T-cell (primary cell): Measurements from ENCODE around the gene SPHK2. TPM values are rescaled to one million over a fixed set of nuclear protein-coding genes. Genes with fewer than 3 reads are reported as not detected.

Experiments
- ATAC-seq, 4 experiments: fragments of 200-7000 bp in 3 of 4; fragments of 150-1000 bp in 1 of 4; cut with Tn5 transposase; replicated peaks in 1 of 4; 1 replicate in 3 of 4; 2 replicates in 1 of 4; pipeline ENCODE4 v1.10.0; 2021; ENCODE audit warnings: moderate library complexity in 3 of 4, mild to moderate bottlenecking in 2 of 4, moderate number of reproducible peaks in 1 of 4
- CTCF ChIA-PET, 2 donors: fragments of 300-600 bp; sonication (Branson Sonifier 250); formaldehyde crosslinking; loops; one replicate each; lab custom pipeline; 2022; ENCODE audit warnings: antibody characterized with exemption in 2 of 2; lab: Charles Lee
- POLR2A ChIA-PET, 2 donors: fragments of 300-600 bp; sonication (Branson Sonifier 250); formaldehyde crosslinking; loops; one replicate each; lab custom pipeline; 2022; ENCODE audit warnings: antibody characterized with exemption in 2 of 2; lab: Charles Lee
- DNase-seq, 35 experiments: peaks; one replicate each; pipeline versions ENCODE4 v3.0.0 to v3.0.0-alpha.2; 2013 to 2023
- H3K27ac ChIP-seq: one replicate; pipeline ENCODE4 v1.5.1; 2013; ENCODE audit warnings: low read length
- H3K27me3 ChIP-seq, 2 experiments: replicated peaks in 1 of 2; 1 replicate in 1 of 2; 2 replicates in 1 of 2; pipeline versions ENCODE4 v1.6.1 to v1.7.0; 2013; ENCODE audit warnings: low read length in 1 of 2, mixed read lengths in 1 of 2; ENCODE audit not compliant: control insufficient read depth in 2 of 2, insufficient read depth in 2 of 2; ENCODE audit errors: extremely low read depth in 1 of 2
- H3K36me3 ChIP-seq, 2 donors: 1 replicate in 1 of 2; 2 replicates in 1 of 2; pipeline versions ENCODE4 v1.6.1 to v1.7.0; 2013; ENCODE audit warnings: low read length in 1 of 2; ENCODE audit not compliant: control insufficient read depth in 2 of 2, insufficient read depth in 1 of 2; ENCODE audit errors: extremely low read depth in 1 of 2
- H3K4me1 ChIP-seq, 2 experiments: 1 replicate in 1 of 2; 2 replicates in 1 of 2; pipeline versions ENCODE4 v1.6.1 to v1.7.0; 2013; ENCODE audit warnings: low read length in 2 of 2, mixed read lengths in 1 of 2; ENCODE audit not compliant: insufficient read depth in 2 of 2, control insufficient read depth in 1 of 2; ENCODE audit errors: extremely low read depth in 1 of 2
- H3K4me3 ChIP-seq, 2 donors: 1 replicate in 1 of 2; 2 replicates in 1 of 2; pipeline versions ENCODE4 v1.5.1 to v1.7.0; 2013; ENCODE audit warnings: mild to moderate bottlenecking in 2 of 2, low read length in 1 of 2, moderate library complexity in 1 of 2; ENCODE audit not compliant: control insufficient read depth in 1 of 2; ENCODE audit errors: extremely low read depth in 1 of 2
- H3K9me3 ChIP-seq: 2 replicates; pipeline ENCODE4 v1.7.0; 2013
- H3K27ac Mint-ChIP-seq, 2 donors: one replicate each; pipeline ENCODE4 v1.8.0; 2020 to 2021; ENCODE audit warnings: mild to moderate bottlenecking in 2 of 2, mixed read lengths in 2 of 2
- H3K27me3 Mint-ChIP-seq, 2 donors: one replicate each; pipeline ENCODE4 v1.8.0; 2021 to 2022; ENCODE audit warnings: mixed read lengths in 2 of 2
- H3K36me3 Mint-ChIP-seq: one replicate; pipeline ENCODE4 v1.8.0; 2021; ENCODE audit warnings: mixed read lengths
- H3K4me1 Mint-ChIP-seq, 3 donors: one replicate each; pipeline ENCODE4 v1.8.0; 2020 to 2022; ENCODE audit warnings: mixed read lengths in 3 of 3, mild to moderate bottlenecking in 1 of 3
- H3K4me3 Mint-ChIP-seq, 3 donors: one replicate each; pipeline ENCODE4 v1.8.0; 2020 to 2022; ENCODE audit warnings: mild to moderate bottlenecking in 3 of 3, mixed read lengths in 3 of 3, moderate library complexity in 3 of 3
- H3K9me3 Mint-ChIP-seq, 3 donors: one replicate each; pipeline ENCODE4 v1.8.0; 2020 to 2022; ENCODE audit warnings: mixed read lengths in 3 of 3
- WGBS: methylation state at CpG from one replicate; pipeline ENCODE4 v1.1.5; 2013; ENCODE audit warnings: missing lambda C conversion rate; ENCODE audit not compliant: insufficient coverage; 5-methylcytosine and 5-hydroxymethylcytosine counted together
- total RNA-seq, 35 experiments: library from RNA in 6 of 35; stranded (reverse) in 6 of 35; fragments of 120-200 nt in 1 of 35; gene quantifications; one replicate each; pipeline versions ENCODE4 v1.2.1 to v1.2.4 and lab custom pipeline; 2013 to 2026

The SPHK2 gene
- total RNA-seq, 5 donors from 2014 or later (not counting 1 experiment from before 2014, with no cell fraction given), result 18.0 to 37.0 (median 31.8) TPM

- no peaks in the 10 kb centered on the region for H3K9me3 Mint-ChIP-seq
- 97% methylated on average over 20 of the region's 30 CpGs for WGBS
- DNase-seq, result no peak
- no peak overlapping the region for H3K27ac Mint-ChIP-seq
- H3K4me1 ChIP-seq, result peaks cover 13 to 55% of the 10 kb centered on the region in 2 experiments
- no peak overlapping the region for H3K4me3 ChIP-seq
- no peak overlapping the region for H3K27ac ChIP-seq
- H3K36me3 Mint-ChIP-seq, result peaks cover 21% of the 10 kb centered on the region
- no peak for ATAC-seq
- ChIA-PET CTCF (interaction anchor here in 1 of 2 donors (0.6 to 0.7 kb wide), 2 partner anchors 51 to 136 kb away, joined by 4 read pairs; no protein-coding TSS in a partner anchor), POLR2A (no interaction called here)
- H3K4me1 Mint-ChIP-seq, result peaks cover 30 to 48% (median 48%) of the 10 kb centered on the region in 3 donors
- H3K27me3 ChIP-seq, result no peaks in the 10 kb centered on the region
- no peaks in the 10 kb centered on the region for H3K9me3 ChIP-seq
- H3K27me3 Mint-ChIP-seq, result no peaks in the 10 kb centered on the region
- H3K4me3 Mint-ChIP-seq, result no peak overlapping the region
- H3K36me3 ChIP-seq, result peaks cover 19 to 21% of the 10 kb centered on the region in 2 donors
Observed at GRCh38 chr19:48625891-48626327, 6.6 kb downstream of the SPHK2 start.

- DNase-seq (peak in 1 of 35 experiments; percentile 36), ATAC-seq (peak in 2 of 4 experiments; percentile 12 to 42)
- peak overlapping the region; percentile 55 to 65 for H3K27ac Mint-ChIP-seq
- H3K27me3 Mint-ChIP-seq, result no peaks in the 10 kb centered on the region
- POLR2A ChIA-PET, result no interaction called here
- no peaks in the 10 kb centered on the region for H3K27me3 ChIP-seq
- H3K27ac ChIP-seq, result no peak overlapping the region
- H3K36me3 ChIP-seq, result peaks cover 26 to 32% of the 10 kb centered on the region in 2 donors
- WGBS, result no CpG with 5 or more reads among the region's 6 CpGs
- H3K9me3 Mint-ChIP-seq, result no peaks in the 10 kb centered on the region
- no peak overlapping the region for H3K4me3 Mint-ChIP-seq
- peaks cover 32 to 50% (median 46%) of the 10 kb centered on the region in 3 donors for H3K4me1 Mint-ChIP-seq
- H3K4me1 ChIP-seq, result peaks cover 17 to 62% of the 10 kb centered on the region in 2 experiments
- peaks cover 15% of the 10 kb centered on the region for H3K36me3 Mint-ChIP-seq
- H3K9me3 ChIP-seq, result no peaks in the 10 kb centered on the region
- CTCF ChIA-PET, result interaction anchor here in 1 of 2 donors (0.5 kb wide), 1 partner anchor 299 kb away, joined by 7 read pairs; no protein-coding TSS in a partner anchor
- H3K4me3 ChIP-seq, result no peak overlapping the region
Observed at GRCh38 chr19:48627201-48627864, 8.0 kb downstream of the SPHK2 start.

- ChIA-PET POLR2A (no interaction called here), CTCF (no interaction called here)
- no peaks in the 10 kb centered on the region for H3K9me3 ChIP-seq
- H3K27me3 ChIP-seq, result no peaks in the 10 kb centered on the region
- Mint-ChIP-seq H3K27ac (no peak overlapping the region), H3K9me3 (no peaks in the 10 kb centered on the region), H3K27me3 (no peaks in the 10 kb centered on the region), H3K4me1 (peaks cover 36 to 52% (median 49%) of the 10 kb centered on the region in 3 donors), H3K36me3 (peaks cover 16% of the 10 kb centered on the region), H3K4me3 (no peak overlapping the region)
- 91% methylated on average over 8 of the region's 17 CpGs for WGBS
- no peak for DNase-seq
- no peak overlapping the region for H3K27ac ChIP-seq
- peaks cover 17 to 62% of the 10 kb centered on the region in 2 experiments for H3K4me1 ChIP-seq
- peaks cover 26 to 37% of the 10 kb centered on the region in 2 donors for H3K36me3 ChIP-seq
- H3K4me3 ChIP-seq, result no peak overlapping the region
- ATAC-seq, result no peak
Observed at GRCh38 chr19:48627865-48628314, 8.6 kb downstream of the SPHK2 start.

- peaks cover 26 to 45% of the 10 kb centered on the region in 2 donors for H3K36me3 ChIP-seq
Observed at GRCh38 chr19:48628486-48629296, 9.4 kb downstream of the SPHK2 start.

GRCh38 chr19:48629297-48629598 lies 9.9 kb downstream of the SPHK2 start:
- peaks cover 34 to 51% (median 50%) of the 10 kb centered on the region in 3 donors for H3K4me1 Mint-ChIP-seq
- ChIA-PET POLR2A (no interaction called here), CTCF (no interaction called here)
- H3K27me3 Mint-ChIP-seq, result no peaks in the 10 kb centered on the region
- ATAC-seq (no peak), DNase-seq (no peak)
- Histone ChIP-seq H3K9me3 (no peaks in the 10 kb centered on the region), H3K27ac (no peak overlapping the region), H3K27me3 (no peaks in the 10 kb centered on the region), H3K4me1 (peaks cover 19 to 63% of the 10 kb centered on the region in 2 experiments), H3K36me3 (peaks cover 26 to 45% of the 10 kb centered on the region in 2 donors), H3K4me3 (no peak overlapping the region)
- H3K27ac Mint-ChIP-seq, result no peak overlapping the region
- peaks cover 10% of the 10 kb centered on the region for H3K36me3 Mint-ChIP-seq
- H3K4me3 Mint-ChIP-seq, result no peak overlapping the region
- WGBS, result 98% methylated on average over 16 of the region's 22 CpGs
- H3K9me3 Mint-ChIP-seq, result no peaks in the 10 kb centered on the region

More at GRCh38 chr19:48628486-48629296, 9.4 kb downstream of the SPHK2 start:
- Mint-ChIP-seq H3K36me3 (peaks cover 13% of the 10 kb centered on the region), H3K27me3 (no peaks in the 10 kb centered on the region), H3K4me3 (no peak overlapping the region), H3K4me1 (peaks cover 34 to 52% (median 51%) of the 10 kb centered on the region in 3 donors), H3K9me3 (no peaks in the 10 kb centered on the region), H3K27ac (no peak overlapping the region)
- no peaks in the 10 kb centered on the region for H3K27me3 ChIP-seq
- CTCF ChIA-PET, result no interaction called here
- H3K9me3 ChIP-seq, result no peaks in the 10 kb centered on the region
- H3K27ac ChIP-seq, result no peak overlapping the region
- ATAC-seq, result no peak
- WGBS, result 95% methylated on average over 26 of the region's 34 CpGs
- H3K4me1 ChIP-seq, result peaks cover 14 to 62% of the 10 kb centered on the region in 2 experiments
- POLR2A ChIA-PET, result no interaction called here
- H3K4me3 ChIP-seq, result no peak overlapping the region
- DNase-seq, result no peak

- Mint-ChIP-seq H3K36me3 (peaks cover 10% of the 10 kb centered on the region), H3K4me3 (no peak overlapping the region), H3K27me3 (no peaks in the 10 kb centered on the region), H3K27ac (no peak overlapping the region), H3K4me1 (peaks cover 35 to 53% (median 50%) of the 10 kb centered on the region in 3 donors), H3K9me3 (no peaks in the 10 kb centered on the region)
- ChIA-PET CTCF (no interaction called here), POLR2A (no interaction called here)
- ATAC-seq, result no peak
- Histone ChIP-seq H3K4me3 (no peak overlapping the region), H3K27ac (no peak overlapping the region), H3K27me3 (no peaks in the 10 kb centered on the region), H3K4me1 (peaks cover 17 to 63% of the 10 kb centered on the region in 2 experiments), H3K36me3 (peaks cover 26 to 45% of the 10 kb centered on the region in 2 donors), H3K9me3 (no peaks in the 10 kb centered on the region)
- no peak for DNase-seq
- 89% methylated on average over 48 of the region's 48 CpGs for WGBS
Observed at GRCh38 chr19:48629599-48630295, 10.4 kb downstream of the SPHK2 start.
